BE2C (cell line): ENCODE measurements around the gene BMERB1.

Experiments used
- DNase-seq: peaks from one replicate; pipeline ENCODE4 v3.0.0-alpha.2; 2020
- H3K27me3 ChIP-seq: fragments of 250-450 bp; sonication (Bioruptor Pico); 2 replicates; pipeline ENCODE4 v1.5.1; 2020; ENCODE audit warnings: mild to moderate bottlenecking
- H3K36me3 ChIP-seq: fragments of 250-450 bp; sonication (Bioruptor Pico); 2 replicates; pipeline ENCODE4 v1.5.1; 2020; ENCODE audit warnings: mild to moderate bottlenecking
- H3K4me1 ChIP-seq: fragments of 250-450 bp; sonication (Bioruptor Pico); 2 replicates; pipeline ENCODE4 v1.5.1; 2020
- H3K4me3 ChIP-seq: 2 replicates; pipeline ENCODE4 v1.5.1; 2011; ENCODE audit warnings: low read depth, low read length
- H3K9me3 ChIP-seq: fragments of 250-450 bp; sonication (Bioruptor Pico); 2 replicates; pipeline ENCODE4 v1.5.1; 2020
- CTCF ChIP-seq: IDR thresholded peaks from 2 replicates; pipeline ENCODE4 v1.5.1; 2012; ENCODE audit warnings: mild to moderate bottlenecking, low read depth, low read length

The BMERB1 gene

GRCh38 chr16:15608398-15609285 is 174.3 kb downstream of the BMERB1 start:
- no peak for DNase-seq
- H3K27me3 ChIP-seq, result no peaks in the 10 kb centered on the region
- peaks cover 34% of the 10 kb centered on the region for H3K36me3 ChIP-seq
- H3K4me1 ChIP-seq, result no peaks in the 10 kb centered on the region
- TF ChIP-seq CTCF, result no peak
- H3K4me3 ChIP-seq, result no peak overlapping the region
- no peaks in the 10 kb centered on the region for H3K9me3 ChIP-seq

- Histone ChIP-seq H3K4me3 (no peak overlapping the region), H3K36me3 (peaks cover 32% of the 10 kb centered on the region), H3K9me3 (no peaks in the 10 kb centered on the region), H3K4me1 (no peaks in the 10 kb centered on the region), H3K27me3 (no peaks in the 10 kb centered on the region)
- no peak for TF ChIP-seq CTCF
- no peak for DNase-seq
Measured at GRCh38 chr16:15609286-15609649, 174.9 kb downstream of the BMERB1 start.

- no peak for TF ChIP-seq CTCF
- Histone ChIP-seq H3K9me3 (no peaks in the 10 kb centered on the region), H3K4me3 (no peak overlapping the region), H3K4me1 (no peaks in the 10 kb centered on the region), H3K27me3 (no peaks in the 10 kb centered on the region), H3K36me3 (peaks cover 34% of the 10 kb centered on the region)
- no peak for DNase-seq
Measured at GRCh38 chr16:15610369-15610871, 176.0 kb downstream of the BMERB1 start.

GRCh38 chr16:15611610-15612009 is 177.2 kb downstream of the BMERB1 start:
- Histone ChIP-seq H3K4me1 (no peaks in the 10 kb centered on the region), H3K36me3 (peaks cover 34% of the 10 kb centered on the region), H3K9me3 (no peaks in the 10 kb centered on the region), H3K4me3 (no peak overlapping the region), H3K27me3 (no peaks in the 10 kb centered on the region)
- no peak for DNase-seq
- TF ChIP-seq CTCF, result no peak

- TF ChIP-seq CTCF, result no peak
- no peaks in the 10 kb centered on the region for H3K9me3 ChIP-seq
- H3K27me3 ChIP-seq, result no peaks in the 10 kb centered on the region
- peaks cover 39% of the 10 kb centered on the region for H3K36me3 ChIP-seq
- H3K4me1 ChIP-seq, result no peaks in the 10 kb centered on the region
- no peak for DNase-seq
- no peak overlapping the region for H3K4me3 ChIP-seq
Measured at GRCh38 chr16:15613676-15614075, 179.3 kb downstream of the BMERB1 start.

GRCh38 chr16:15616012-15616411 is 181.6 kb downstream of the BMERB1 start:
- TF ChIP-seq CTCF, result no peak
- peaks cover 56% of the 10 kb centered on the region for H3K36me3 ChIP-seq
- no peak for DNase-seq
- no peaks in the 10 kb centered on the region for H3K4me1 ChIP-seq
- H3K4me3 ChIP-seq, result no peak overlapping the region
- H3K27me3 ChIP-seq, result no peaks in the 10 kb centered on the region
- no peaks in the 10 kb centered on the region for H3K9me3 ChIP-seq
